K562 (cell line): ENCODE measurements around the gene CACNA2D3. TPM values are rescaled to one million over a fixed set of nuclear protein-coding genes. Genes with fewer than 3 reads are reported as not detected.

Experiments
- ATAC-seq: fragments of 200-7000 bp; cut with Tn5 transposase; 3 replicates; pipeline ENCODE4 v1.9.1; 2020; ENCODE audit warnings: moderate library complexity
- BruUV-seq: library from RNA; stranded (reverse); fragments of 400-500 nt; replicated peaks from 2 replicates; lab custom pipeline; 2021; lab: Mats Ljungman, UMichigan
- CTCF ChIA-PET: fragments of 300-600 bp; formaldehyde crosslinking; extraction: SDS; loops from one replicate; lab custom pipeline; 2021; ENCODE audit warnings: low intra/inter-chr PET ratio; lab: Yijun Ruan, JAX
- POLR2A ChIA-PET: fragments of 300-600, 350-650 bp; sonication (Branson Sonifier 250); formaldehyde crosslinking; extraction: SDS; loops from one replicate; lab custom pipeline; 2021; ENCODE audit warnings: antibody characterized with exemption, inconsistent platforms; lab: Yijun Ruan, JAX
- DNase-seq, 4 experiments: peaks; one replicate each; pipeline versions ENCODE4 v3.0.0 to v3.0.0-alpha.2; 2011 to 2018; ENCODE audit warnings: low spot score in 3 of 4, mixed read lengths in 3 of 4; ENCODE audit errors: extremely low read depth in 1 of 4
- FAIRE-seq: peaks from 2 replicates; lab custom pipeline; 2011; peaks lifted over from hg19 to GRCh38; lab: Jason Lieb, UNC
- H2AFZ ChIP-seq: 2 replicates; pipeline ENCODE4 v1.6.0; 2011; ENCODE audit warnings: low read depth, low read length, control low read depth, inconsistent platforms
- H3K27ac ChIP-seq: fragments of 200-600 bp; 3 replicates; pipeline ENCODE4 v1.8.0; 2011; ENCODE audit warnings: low read depth, mild to moderate bottlenecking, control low read depth, inconsistent platforms, low read length, moderate library complexity, mixed read lengths; ENCODE audit errors: extremely low read depth
- H3K27me3 ChIP-seq, 2 experiments: fragments of 300-600 bp in 1 of 2; 2 replicates in 1 of 2; 3 replicates in 1 of 2; pipeline versions ENCODE4 v1.6.0 to v1.8.0; 2011; ENCODE audit warnings: inconsistent platforms in 2 of 2, low read length in 2 of 2, mild to moderate bottlenecking in 1 of 2, mixed read lengths in 1 of 2, moderate library complexity in 1 of 2; ENCODE audit not compliant: control insufficient read depth in 2 of 2, insufficient read depth in 2 of 2
- H3K36me3 ChIP-seq: fragments of 300-600 bp; 3 replicates; pipeline ENCODE4 v1.8.0; 2011; ENCODE audit warnings: mild to moderate bottlenecking, low read length, inconsistent platforms; ENCODE audit not compliant: control insufficient read depth, insufficient read depth
- H3K4me1 ChIP-seq, 2 experiments: fragments of 200-600 bp in 1 of 2; replicated peaks in 1 of 2; 2 replicates in 1 of 2; 3 replicates in 1 of 2; pipeline versions ENCODE4 v1.5.1 to v1.8.0; 2011; ENCODE audit warnings: inconsistent platforms in 2 of 2, low read length in 2 of 2, mild to moderate bottlenecking in 1 of 2, mixed read lengths in 1 of 2, moderate library complexity in 1 of 2; ENCODE audit not compliant: control insufficient read depth in 2 of 2, insufficient read depth in 2 of 2
- H3K4me2 ChIP-seq: 2 replicates; pipeline ENCODE4 v1.6.1; 2011; ENCODE audit warnings: low read length, control low read depth, inconsistent platforms, mixed read lengths; ENCODE audit not compliant: insufficient read depth
- H3K4me3 ChIP-seq: fragments of 200-600 bp; sonication (generic), shearing (Covaris generic); 2 replicates; pipeline ENCODE4 v1.5.1; 2016; ENCODE audit warnings: control low read depth, inconsistent platforms
- H3K79me2 ChIP-seq: fragments of 200-600 bp; 3 replicates; pipeline ENCODE4 v1.8.0; 2011; ENCODE audit warnings: low read length, inconsistent platforms; ENCODE audit not compliant: control insufficient read depth, insufficient read depth
- H3K9ac ChIP-seq, 2 experiments: 2 replicates each; pipeline versions ENCODE4 v1.6.0 to v1.6.1; 2011; ENCODE audit warnings: low read depth in 2 of 2, low read length in 2 of 2, control low read depth in 1 of 2, inconsistent platforms in 1 of 2, mild to moderate bottlenecking in 1 of 2, mixed read lengths in 1 of 2; ENCODE audit not compliant: insufficient read depth in 1 of 2
- H3K9me1 ChIP-seq: one replicate; pipeline ENCODE4 v1.6.0; 2011; ENCODE audit warnings: inconsistent platforms, mild to moderate bottlenecking, low read length, moderate library complexity; ENCODE audit not compliant: control insufficient read depth, insufficient read depth
- H3K9me3 ChIP-seq: replicated peaks from 2 replicates; pipeline ENCODE4 v1.5.1; 2011; ENCODE audit warnings: low read depth, low read length, inconsistent platforms; ENCODE audit not compliant: control insufficient read depth, insufficient read depth
- H4K20me1 ChIP-seq: replicated peaks from 2 replicates; pipeline ENCODE4 v1.6.1; 2011; ENCODE audit warnings: low read length, inconsistent platforms, mixed read lengths; ENCODE audit not compliant: control insufficient read depth, insufficient read depth
- PRPF4 ChIP-seq: fragments of 200-400 bp; formaldehyde crosslinking; IDR thresholded peaks from one replicate; pipeline ENCODE4 v1.6.1; 2017; ENCODE audit warnings: low read length, low read depth, mild to moderate bottlenecking; ENCODE audit not compliant: insufficient read depth, poor library complexity, severe bottlenecking
- RBM25 ChIP-seq: fragments of 200-400 bp; formaldehyde crosslinking; IDR thresholded peaks from 2 replicates; pipeline ENCODE4 v1.6.1; 2018; ENCODE audit warnings: low read length, low read depth, moderate library complexity; ENCODE audit not compliant: severe bottlenecking
- USF2 ChIP-seq: sonication (generic); formaldehyde crosslinking; IDR thresholded peaks from 2 replicates; pipeline ENCODE4 v1.5.0; 2020; ENCODE audit warnings: missing genetic modification reagents
- ZBTB7A ChIP-seq: IDR thresholded peaks from 2 replicates; pipeline ENCODE4 v1.6.1; 2011; ENCODE audit warnings: low read depth, mild to moderate bottlenecking, low read length, moderate library complexity, borderline replicate concordance; ENCODE audit not compliant: control insufficient read depth
- ZNF224 ChIP-seq: sonication (generic); formaldehyde crosslinking; IDR thresholded peaks from 2 replicates; pipeline ENCODE4 v1.8.0; 2022; ENCODE audit warnings: mild to moderate bottlenecking, missing genetic modification reagents
- ZNF780A ChIP-seq: fragments of 250-450 bp; sonication (Bioruptor Pico); IDR thresholded peaks from 2 replicates; pipeline ENCODE4 v1.5.0; 2021; ENCODE audit warnings: mild to moderate bottlenecking
- WGBS: fragments of 100-300 bp; shearing (Covaris generic); methylation state at CpG from one replicate; pipeline ENCODE4 v1.1.6; 2016; ENCODE audit warnings: low coverage, mixed read lengths; ENCODE audit not compliant: insufficient coverage; ENCODE audit errors: missing lambda C conversion rate; 5-methylcytosine and 5-hydroxymethylcytosine counted together
- in situ Hi-C: fragments of 300-500 bp; cut with MboI; formaldehyde crosslinking; loops from 4 replicates; pipeline ENCODE4 v1.15.0; 2018; ENCODE audit warnings: inconsistent platforms, mixed read lengths
- intact Hi-C: fragments of 100-400 bp; cut with micrococcal nuclease; formaldehyde crosslinking; loops from 2 replicates; pipeline ENCODE4 v1.14.2; 2022
- polyA plus RNA-seq, 8 experiments: library from polyadenylated mRNA; depleted of rRNA in 4 of 8; stranded (reverse) in 5 of 8; unstranded in 3 of 8; fragments of >200 nt; fragmentation: Nextera tagmentation in 2 of 8; fragmentation: Illumina TruSeq in 1 of 8; extraction: Ambion mirVana in 2 of 8; extraction: Trizol in 1 of 8; gene quantifications; 2 replicates each; pipeline versions ENCODE4 v1.2.1 to v1.2.3, GENCODE V29; 2011 to 2014; ENCODE audit warnings: inconsistent platforms in 1 of 8, missing spikeins in 1 of 8
- total RNA-seq, 7 experiments: library from RNA; depleted of rRNA in 6 of 7; stranded (reverse); fragments of >200 nt in 6 of 7; fragmentation: Illumina TruSeq in 2 of 7; extraction: Trizol in 2 of 7; gene quantifications; 2 replicates each; pipeline versions ENCODE4 v1.2.1 to v1.2.3, GENCODE V29; 2011 to 2021; ENCODE audit warnings: low replicate concordance in 1 of 7

The CACNA2D3 gene
- total and polyA plus RNA-seq, 9 of the 15 experiments (the other 6 are each of a cell fraction or from before 2014, with no cell fraction given), result 0.01 TPM; not detected in 8

- TF ChIP-seq RBM25, result no peak
- TF ChIP-seq USF2 (CRISPR knock-in tag), result 0 out of 2 replicates have a peak, but pooled peaks have one; percentile 8
- no peak for TF ChIP-seq PRPF4
- TF ChIP-seq ZNF224 (CRISPR knock-in tag), result no peak
- TF ChIP-seq ZNF780A (CRISPR knock-in tag), result no peak
- TF ChIP-seq ZBTB7A, result no peak
- no peak overlapping the region for H2AFZ ChIP-seq
- ATAC-seq, result no peak
- no peaks in the 10 kb centered on the region for H3K79me2 ChIP-seq
- POLR2A ChIA-PET, result no interaction called here
- H3K9ac ChIP-seq, result no peak overlapping the region
- in situ Hi-C loops (no loop called here), intact Hi-C loops (no loop called here)
- no peak overlapping the region for H3K27ac ChIP-seq
- H3K9me3 ChIP-seq, result no peaks in the 10 kb centered on the region
- no peak for FAIRE-seq
- CTCF ChIA-PET, result no interaction called here
- H3K4me2 ChIP-seq, result no peak overlapping the region
- 0% methylated on average over 4 of the region's 4 CpGs for WGBS
- H3K4me3 ChIP-seq, result no peak overlapping the region
- H3K27me3 ChIP-seq, result no peaks in the 10 kb centered on the region
- no peaks in the 10 kb centered on the region for H3K4me1 ChIP-seq
- BruUV-seq, result no TSS peak
- no peaks in the 10 kb centered on the region for H3K36me3 ChIP-seq
- peak in 2 of 4 experiments; percentile 2 to 4 for DNase-seq
- no peaks in the 10 kb centered on the region for H3K9me1 ChIP-seq
- H4K20me1 ChIP-seq, result no peaks in the 10 kb centered on the region
Measured at GRCh38 chr3:54792584-54792983, 670.2 kb downstream of the CACNA2D3 start.
